HG03521 (cell line): ENCODE data around the gene TMED4.
"Not testable (repeated sequence)": the region's sequence is repeated elsewhere in the genome, so short reads cannot be mapped to it uniquely, and the experiment has no call there.

Experiments used
- ATAC-seq: cut with Tn5 transposase; IDR thresholded peaks from one replicate; pipeline ENCODE4 v1.9.1; 2021; ENCODE audit warnings: mild to moderate bottlenecking, moderate library complexity; ENCODE audit not compliant: unreplicated experiment

TMED4 gene

DNA sequence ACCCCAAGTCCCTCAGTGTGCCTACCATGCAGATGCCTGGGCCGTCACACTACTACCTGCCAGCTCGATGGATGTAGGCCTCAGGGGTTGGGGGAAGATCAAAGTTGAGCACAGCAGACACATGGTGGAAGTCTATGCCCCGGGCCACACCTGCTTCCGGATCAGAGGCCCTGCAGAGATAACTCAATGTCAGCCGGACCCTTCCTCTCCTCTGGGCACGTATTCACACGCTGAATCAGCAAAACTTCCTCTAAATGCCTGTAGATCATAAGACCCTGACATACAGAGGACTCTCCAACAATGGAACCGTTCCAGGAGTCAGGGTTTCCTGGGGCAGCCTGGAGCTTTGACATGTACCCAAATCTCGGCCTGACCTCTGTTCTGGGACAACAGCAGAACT is 12.1 kb downstream of the TMED4 start:
- ATAC-seq, result no peak

GRCh38 chr7:44568771-44569560 is 13.1 kb downstream of the TMED4 start:
- no peak for ATAC-seq

GRCh38 chr7:44567884-44568283 is 14.1 kb downstream of the TMED4 start:
- ATAC-seq, result no peak

DNA sequence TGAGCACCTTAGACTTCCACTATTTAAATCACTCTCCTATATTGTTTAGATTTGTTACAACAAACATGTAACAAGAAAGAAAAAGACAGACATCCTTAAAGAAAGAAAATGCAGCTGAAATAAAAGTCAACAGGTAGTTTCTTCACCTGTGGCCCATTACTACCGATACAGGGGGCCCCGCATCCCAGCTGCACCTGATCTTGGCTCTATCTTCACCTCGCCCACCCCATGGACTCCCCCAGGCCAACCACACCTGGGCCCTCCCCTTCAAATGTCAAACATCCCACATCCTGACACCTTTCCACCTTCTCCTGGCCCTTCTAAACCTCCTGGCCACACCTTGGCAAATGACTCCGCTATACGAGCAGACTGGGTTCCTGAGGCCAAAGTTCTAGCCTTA is 15.4 kb downstream of the TMED4 start:
- no peak for ATAC-seq

- no peak for ATAC-seq
Measured at GRCh38 chr7:44565795-44566559, 16.1 kb downstream of the TMED4 start.

DNA sequence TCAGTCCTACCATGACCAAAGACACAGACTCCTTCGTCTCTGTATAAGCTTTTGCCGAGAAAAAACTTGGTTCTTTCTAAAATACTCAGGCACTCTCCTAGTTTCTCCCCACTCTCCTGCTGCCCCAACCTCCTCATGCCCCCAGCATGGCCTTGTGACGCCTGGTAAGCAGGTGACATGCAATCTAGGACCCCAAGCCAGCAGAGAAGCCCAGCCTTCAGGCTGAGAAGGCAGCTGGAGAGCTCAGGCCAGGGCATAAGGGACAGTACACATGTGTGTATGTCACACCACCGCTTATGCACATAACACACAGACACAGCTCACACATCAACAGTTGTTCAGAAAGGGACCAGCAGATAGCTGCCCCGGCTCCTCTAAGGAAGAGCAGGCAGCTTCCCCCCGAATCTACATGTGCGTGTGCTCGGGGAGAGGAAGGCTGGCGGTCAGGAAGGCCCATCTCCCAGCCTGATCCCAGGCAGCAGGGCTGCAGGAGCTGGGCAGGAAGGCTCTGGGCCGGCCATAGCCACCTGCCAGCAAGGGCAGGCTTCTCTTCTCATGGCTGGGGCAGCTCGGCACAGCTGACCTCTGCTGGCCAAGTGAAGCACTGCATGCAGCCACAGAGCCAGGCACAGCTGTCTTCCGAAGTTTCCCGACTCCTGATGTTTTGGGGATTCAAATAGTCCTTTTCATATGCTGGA is 16.8 kb downstream of the TMED4 start:
- ATAC-seq, result no peak

GRCh38 chr7:44564606-44565005 is 17.4 kb downstream of the TMED4 start:
- ATAC-seq, result no peak

DNA sequence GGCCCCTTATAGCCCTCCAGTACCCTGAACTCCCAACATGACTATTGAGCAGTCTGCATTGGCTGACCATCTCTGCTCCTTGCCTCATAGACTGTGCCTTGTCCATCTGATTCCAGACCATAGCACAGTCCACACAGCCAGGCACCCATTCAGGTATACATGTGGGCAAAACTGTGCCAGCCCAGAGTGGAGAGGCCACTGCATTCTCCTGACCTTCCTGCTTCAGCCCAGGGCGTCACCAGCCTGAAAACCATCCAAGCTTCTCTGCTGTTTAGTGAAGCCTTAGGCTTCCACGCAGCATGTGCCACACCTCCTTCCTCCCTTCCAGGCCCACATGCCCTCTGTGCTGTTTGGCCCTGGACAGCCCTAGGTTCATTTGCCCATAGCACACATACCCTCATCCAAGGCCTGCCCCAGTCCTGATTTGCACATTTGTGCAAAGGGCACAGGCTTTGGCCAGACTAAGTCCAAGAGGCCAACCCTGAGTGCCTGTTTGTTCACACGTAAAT is 18.8 kb downstream of the TMED4 start:
- ATAC-seq, result no peak

- not testable (repeated sequence) for ATAC-seq
Measured at GRCh38 chr7:44562622-44562962, 19.4 kb downstream of the TMED4 start.

DNA sequence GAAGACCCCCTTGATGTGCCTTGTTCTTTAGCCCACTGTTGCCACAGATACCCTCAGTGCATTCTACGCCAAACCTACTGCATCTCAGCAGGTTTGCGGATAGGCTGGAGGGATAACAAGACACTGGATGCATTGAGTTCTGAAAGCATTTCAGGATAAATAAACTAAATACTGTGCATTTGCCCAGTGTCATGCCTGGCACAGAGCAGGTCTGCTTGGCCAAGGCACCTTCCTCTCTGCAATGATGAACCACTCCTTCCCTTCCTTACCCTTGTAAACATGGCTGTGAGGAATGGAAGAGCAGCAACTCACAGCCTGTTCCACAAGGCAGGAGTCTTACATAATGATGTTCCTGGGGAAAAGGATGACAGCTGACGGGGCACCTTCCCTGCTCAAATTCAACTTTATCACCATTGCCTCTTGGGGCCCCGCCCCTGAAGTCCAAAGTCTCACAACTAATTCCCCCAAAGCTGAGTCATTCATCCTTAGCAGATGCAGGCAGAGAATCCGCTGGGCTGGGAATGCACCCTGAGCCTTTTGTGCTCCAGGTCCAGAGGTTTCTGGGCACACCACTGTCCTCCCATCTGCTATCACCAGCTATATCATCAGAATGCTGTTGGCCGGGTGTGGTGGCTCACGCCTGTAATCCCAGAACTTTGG is 19.9 kb downstream of the TMED4 start:
- ATAC-seq, result no peak

GRCh38 chr7:44561481-44561880 is 20.6 kb downstream of the TMED4 start:
- ATAC-seq, result no peak

DNA sequence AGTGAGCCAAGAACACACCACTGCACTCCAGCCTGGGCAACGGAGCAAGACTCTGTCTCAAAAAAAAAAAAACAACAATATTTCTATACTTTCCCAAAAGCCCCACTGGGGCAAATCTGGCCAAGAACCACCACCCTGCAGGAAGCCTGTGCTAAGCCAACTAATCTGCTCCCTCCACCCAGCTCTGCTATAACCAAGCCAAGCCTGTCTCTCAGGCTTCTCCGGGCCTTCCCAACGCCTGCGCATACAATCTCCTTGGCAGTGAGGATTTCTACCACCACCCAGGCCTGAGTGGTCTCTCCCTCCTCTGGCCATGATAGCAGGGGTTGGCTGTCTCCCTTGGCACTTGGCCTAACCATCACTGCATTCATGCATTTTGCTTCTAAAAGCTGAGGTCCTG is 22.5 kb downstream of the TMED4 start:
- ATAC-seq, result no peak

DNA sequence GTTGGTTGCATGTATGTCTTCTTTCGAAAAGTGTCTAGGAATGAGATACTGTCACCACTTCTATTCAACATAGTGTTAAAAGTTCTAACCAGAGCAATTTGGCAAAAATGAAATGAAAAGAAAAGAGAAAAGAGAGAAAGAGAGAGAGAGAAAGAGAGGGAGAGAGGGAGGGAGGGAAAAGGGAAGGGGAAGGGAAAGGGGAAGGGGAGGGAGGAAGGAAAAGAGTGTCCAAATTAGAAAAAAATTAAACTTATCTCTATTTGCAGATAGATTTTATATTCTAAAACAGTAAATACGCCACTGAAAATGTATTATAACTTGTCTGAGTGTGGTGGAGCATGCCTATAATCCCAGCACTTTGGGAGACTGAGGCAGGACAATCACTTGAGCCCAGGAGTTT is 24.5 kb downstream of the TMED4 start:
- no peak for ATAC-seq

- ATAC-seq, result no peak
Measured at GRCh38 chr7:44555350-44555749, 26.7 kb downstream of the TMED4 start.

GRCh38 chr7:44552473-44553005 is 29.5 kb downstream of the TMED4 start:
- ATAC-seq, result not testable (repeated sequence)

- no peak for ATAC-seq
Measured at GRCh38 chr7:44549457-44549856, 32.6 kb downstream of the TMED4 start.

- ATAC-seq, result no peak
Measured at GRCh38 chr7:44548893-44549292, 33.1 kb downstream of the TMED4 start.

DNA sequence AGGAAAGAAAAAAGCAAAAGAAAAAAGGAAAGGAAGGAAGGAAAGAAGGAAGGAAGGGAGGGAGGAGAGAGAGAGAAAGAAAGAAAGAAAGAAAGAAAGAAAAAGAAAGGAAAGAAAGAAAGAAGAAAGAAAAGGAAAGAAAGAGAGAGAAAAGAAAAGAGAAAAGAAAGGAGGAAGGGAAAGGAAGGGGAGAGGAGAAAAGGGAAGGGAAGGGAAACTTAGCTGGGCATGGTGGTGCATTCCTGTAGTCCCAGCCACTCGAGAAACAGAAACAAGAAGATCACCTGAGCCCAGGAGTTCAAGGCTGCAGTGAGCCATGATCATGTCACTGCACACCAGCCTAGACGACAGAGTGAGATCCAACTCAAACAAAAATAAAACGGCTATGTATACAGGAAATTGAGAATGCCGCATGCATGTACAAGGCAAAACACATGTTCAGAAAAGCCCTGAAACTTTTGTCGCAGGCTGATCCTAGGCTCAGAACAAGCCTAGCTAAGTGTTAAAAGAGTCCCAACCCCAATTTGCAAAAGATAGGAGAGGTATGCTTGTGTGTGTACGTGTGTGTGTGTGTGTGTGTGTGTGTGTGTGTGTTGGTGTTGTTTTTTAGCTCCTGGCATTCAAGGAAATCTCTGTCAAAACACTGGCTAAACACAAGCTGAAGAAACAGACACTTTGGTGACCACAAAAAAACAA is 34.3 kb downstream of the TMED4 start:
- ATAC-seq, result no peak

GRCh38 chr7:44541876-44542610 is 40.0 kb downstream of the TMED4 start:
- no peak for ATAC-seq
